WI38 (cell line): ENCODE measurements around the gene LRCH1.

Experiments used
- H3K4me3 ChIP-seq: 2 replicates; pipeline ENCODE4 v1.5.1; 2011; ENCODE audit warnings: low read depth, mild to moderate bottlenecking, control low read depth, low read length
- TF ChIP-seq, protein P1 (sequence below): IDR thresholded peaks from 2 replicates; pipeline ENCODE4 v1.5.1; 2012; ENCODE audit warnings: low read depth, mild to moderate bottlenecking, control low read depth, low read length

The LRCH1 gene

DNA sequence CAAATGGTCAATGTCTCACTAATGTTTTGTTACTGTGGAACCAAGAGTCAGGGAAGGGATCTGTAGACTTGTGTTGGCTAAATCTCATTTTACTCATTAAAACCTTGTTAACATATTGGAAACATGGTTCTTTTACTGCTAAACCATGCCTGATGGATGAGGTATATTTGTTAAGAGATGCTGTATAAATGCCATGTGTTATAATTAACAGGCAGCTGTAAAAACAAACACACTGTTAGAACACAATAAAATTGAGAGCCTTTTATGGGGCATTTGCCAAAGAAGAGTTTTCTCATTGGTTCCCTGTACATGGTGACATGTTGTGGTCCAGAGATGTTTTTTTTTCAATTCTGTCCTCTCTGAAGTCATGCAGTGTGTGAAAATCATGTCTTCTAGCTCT, 122.0 kb downstream of the LRCH1 start:
- H3K4me3 ChIP-seq, result no peak overlapping the region
- TF ChIP-seq, protein P1, sequence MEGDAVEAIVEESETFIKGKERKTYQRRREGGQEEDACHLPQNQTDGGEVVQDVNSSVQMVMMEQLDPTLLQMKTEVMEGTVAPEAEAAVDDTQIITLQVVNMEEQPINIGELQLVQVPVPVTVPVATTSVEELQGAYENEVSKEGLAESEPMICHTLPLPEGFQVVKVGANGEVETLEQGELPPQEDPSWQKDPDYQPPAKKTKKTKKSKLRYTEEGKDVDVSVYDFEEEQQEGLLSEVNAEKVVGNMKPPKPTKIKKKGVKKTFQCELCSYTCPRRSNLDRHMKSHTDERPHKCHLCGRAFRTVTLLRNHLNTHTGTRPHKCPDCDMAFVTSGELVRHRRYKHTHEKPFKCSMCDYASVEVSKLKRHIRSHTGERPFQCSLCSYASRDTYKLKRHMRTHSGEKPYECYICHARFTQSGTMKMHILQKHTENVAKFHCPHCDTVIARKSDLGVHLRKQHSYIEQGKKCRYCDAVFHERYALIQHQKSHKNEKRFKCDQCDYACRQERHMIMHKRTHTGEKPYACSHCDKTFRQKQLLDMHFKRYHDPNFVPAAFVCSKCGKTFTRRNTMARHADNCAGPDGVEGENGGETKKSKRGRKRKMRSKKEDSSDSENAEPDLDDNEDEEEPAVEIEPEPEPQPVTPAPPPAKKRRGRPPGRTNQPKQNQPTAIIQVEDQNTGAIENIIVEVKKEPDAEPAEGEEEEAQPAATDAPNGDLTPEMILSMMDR, result no peak

DNA sequence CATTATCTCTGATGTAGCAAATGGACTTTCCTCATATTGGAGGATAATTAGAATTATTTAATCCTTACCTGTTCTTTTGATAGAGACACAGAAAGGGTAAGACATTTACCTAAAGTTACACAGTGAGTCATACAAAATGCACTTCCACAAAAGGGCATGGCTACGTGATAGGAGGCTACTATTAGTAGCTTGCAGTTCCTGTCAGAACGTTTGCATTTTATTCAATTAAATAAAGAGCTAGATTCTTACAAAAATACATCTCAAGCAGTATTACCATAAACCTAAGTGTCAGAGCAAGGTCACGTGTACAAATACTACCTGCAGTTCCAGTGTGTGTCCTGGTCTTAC, 123.4 kb downstream of the LRCH1 start:
- H3K4me3 ChIP-seq, result no peak overlapping the region
- TF ChIP-seq, protein P1, result no peak

DNA sequence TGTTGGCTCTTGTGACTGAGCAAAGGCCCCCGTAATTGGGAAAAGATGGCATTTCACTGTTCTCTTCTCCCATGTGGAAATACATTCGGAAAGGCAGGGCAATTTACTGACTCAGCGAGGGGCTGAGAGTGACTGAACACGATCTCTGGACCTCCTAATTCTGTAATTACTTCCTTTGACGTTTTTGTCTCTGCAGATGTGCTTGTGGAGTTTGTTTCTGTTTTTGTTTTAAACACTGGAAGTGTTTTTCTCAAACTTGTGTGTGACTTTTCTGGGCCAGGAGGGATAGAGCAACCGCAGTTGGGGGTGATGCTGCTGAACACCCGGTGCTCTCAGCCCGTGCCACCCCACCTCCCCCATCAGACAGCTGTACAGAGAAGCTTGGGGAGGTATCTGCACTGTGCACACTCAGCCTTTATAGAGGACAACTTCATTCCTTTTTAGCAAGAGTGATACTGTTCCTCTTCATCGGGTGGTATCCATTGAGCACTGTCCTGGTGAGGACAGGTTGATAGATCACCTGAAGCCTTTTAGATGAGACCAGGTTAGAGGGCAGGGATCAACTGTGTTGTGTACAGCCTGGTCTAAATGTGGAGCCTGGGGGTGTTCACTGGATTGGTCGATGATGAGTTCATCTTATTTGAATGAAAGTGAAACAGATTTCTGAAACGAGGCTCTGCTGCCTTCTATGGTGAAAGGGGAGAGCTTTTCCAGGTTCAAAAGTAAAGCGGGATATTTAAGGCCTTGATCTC, 126.6 kb downstream of the LRCH1 start:
- TF ChIP-seq, protein P1, result no peak
- H3K4me3 ChIP-seq, result peak overlapping the region; percentile 19

DNA sequence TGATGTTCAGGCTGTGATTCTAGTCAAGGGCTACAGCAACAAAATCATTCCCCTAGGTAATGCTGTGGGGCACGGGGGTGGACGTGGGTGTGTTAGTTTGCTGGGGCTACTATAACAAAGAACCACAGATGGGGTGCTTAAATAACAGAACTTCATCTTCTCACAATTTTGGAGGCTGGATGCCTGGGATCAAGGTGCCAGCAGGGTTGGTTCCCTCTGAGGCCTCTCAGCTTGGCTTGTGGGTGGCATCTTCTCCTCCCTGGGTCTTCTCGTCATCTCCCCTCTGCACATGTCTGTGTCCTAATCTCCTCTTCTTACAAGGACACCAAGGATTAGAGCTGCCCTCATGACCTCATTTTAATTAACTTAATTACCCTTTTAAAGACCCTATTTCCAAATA, 129.0 kb downstream of the LRCH1 start:
- TF ChIP-seq, protein P1, result no peak
- H3K4me3 ChIP-seq, result no peak overlapping the region

DNA sequence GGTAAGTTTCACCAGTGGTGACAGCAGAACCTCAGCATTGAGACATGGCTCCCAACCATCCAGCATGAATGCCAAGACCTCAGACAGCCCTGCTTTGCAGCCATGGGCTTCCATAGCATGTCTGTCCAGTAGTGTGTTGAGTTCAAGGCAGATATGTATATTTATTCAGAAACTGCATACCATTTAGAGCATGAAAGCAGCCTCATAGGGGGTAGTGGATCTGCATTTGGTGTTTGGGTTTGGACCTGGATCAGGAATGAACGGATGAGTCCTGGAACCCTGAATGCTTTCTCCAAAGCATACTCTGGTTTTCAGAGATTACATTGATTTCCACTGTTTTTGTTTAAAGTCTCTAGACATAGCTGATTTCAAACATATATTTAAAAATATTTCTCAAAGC, 129.7 kb downstream of the LRCH1 start:
- TF ChIP-seq, protein P1, result no peak
- no peak overlapping the region for H3K4me3 ChIP-seq

DNA sequence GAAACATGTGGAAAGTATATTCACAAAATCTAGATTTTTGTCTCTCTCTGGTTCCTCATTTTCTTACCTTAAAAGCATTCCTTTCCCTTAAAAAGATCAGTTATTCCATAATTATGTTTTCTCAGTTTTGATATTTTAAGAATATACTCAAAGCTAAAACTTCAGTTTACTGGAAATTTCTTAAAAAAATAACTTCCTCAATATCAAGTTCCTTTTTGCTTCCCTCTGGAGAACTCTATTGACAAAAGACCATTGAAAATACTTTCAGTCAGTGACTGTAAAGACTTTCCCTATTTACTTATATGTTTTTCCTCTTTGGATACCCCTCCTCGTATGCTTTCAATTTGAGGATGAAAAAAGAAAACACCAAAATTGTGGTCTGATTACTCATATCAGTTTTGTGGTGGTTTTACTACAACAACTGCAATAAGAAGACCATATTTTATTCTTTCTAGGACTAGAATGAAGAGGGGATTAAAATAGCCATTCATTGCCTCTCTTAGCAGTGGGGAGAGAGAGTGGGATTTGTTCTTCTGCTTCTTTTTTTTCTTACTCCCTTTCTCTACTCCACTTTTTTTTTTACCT, 130.8 kb downstream of the LRCH1 start:
- no peak overlapping the region for H3K4me3 ChIP-seq
- TF ChIP-seq, protein P1, result no peak

DNA sequence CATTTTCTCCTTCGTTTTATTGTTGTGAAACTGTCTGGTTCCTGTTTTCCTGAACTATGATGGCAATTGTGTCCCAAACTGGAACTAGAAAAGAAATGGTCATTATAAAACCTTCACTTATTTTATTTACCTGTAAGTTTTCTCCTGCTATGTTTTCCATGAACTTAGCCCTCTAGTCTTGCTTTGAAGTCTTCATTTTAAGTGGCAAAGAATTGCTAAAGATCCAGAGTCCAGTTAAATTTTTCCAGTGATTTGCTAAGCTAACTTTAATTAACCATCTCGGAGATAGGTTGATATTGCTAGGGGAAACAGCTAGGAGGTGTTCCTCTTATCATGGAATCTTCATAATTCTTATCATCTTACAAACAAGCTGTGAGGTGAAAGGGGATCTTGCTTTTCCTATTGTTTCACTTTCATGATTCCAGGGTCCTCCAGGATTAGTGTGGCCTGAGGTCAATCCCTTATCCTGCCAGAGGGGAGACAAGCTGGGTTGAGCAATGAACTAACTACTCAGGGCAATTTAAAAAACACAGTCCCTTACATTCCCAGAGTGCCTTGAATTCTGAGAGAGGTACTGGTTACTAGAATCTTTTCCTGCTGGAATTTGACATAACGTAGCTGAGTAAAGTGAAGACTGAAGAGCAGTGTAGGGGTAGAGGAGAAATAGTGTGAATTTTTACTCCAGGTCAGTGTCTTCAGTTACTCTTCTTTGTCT, 131.5 kb downstream of the LRCH1 start:
- TF ChIP-seq, protein P1, result no peak; the same call in 1 of the 2 replicates
- H3K4me3 ChIP-seq, result no peak overlapping the region
